C4-2B (cell line): ENCODE data around the gene LPP.

Experiments
- CTCF ChIP-seq: fragments of 450-650 bp; conservative IDR thresholded peaks from 2 replicates; pipeline ENCODE4 v1.5.1; 2017; ENCODE audit warnings: mild to moderate bottlenecking
- ZFX ChIP-seq: fragments of 450-650 bp; IDR thresholded peaks from 2 replicates; pipeline ENCODE4 v1.6.1; 2017

GRCh38 chr3:188212308-188212969 lies 58.5 kb downstream of the LPP start:
- no peak for TF ChIP-seq CTCF
- no peak for TF ChIP-seq ZFX
